ENCODE data around the gene OR4L1.

- TF ChIP-seq CTCF (conservative IDR thresholded peaks at IDR 0.05 in 1 of 2, IDR thresholded peaks at IDR 0.05 in 1 of 2; ENCODE audit: low read depth in 1 of 2, low read length in 2 of 2) (no peak), EZH2 (IDR thresholded peaks at IDR 0.05; ENCODE audit: low read length, missing control alignments) (no peak)
Measured at GRCh38 chr14:20092050-20092449, 32.2 kb downstream of the OR4L1 start.

All from fibroblast of lung (primary cell).